ENCODE measurements around the gene JPT2.

The JPT2 gene

DNA sequence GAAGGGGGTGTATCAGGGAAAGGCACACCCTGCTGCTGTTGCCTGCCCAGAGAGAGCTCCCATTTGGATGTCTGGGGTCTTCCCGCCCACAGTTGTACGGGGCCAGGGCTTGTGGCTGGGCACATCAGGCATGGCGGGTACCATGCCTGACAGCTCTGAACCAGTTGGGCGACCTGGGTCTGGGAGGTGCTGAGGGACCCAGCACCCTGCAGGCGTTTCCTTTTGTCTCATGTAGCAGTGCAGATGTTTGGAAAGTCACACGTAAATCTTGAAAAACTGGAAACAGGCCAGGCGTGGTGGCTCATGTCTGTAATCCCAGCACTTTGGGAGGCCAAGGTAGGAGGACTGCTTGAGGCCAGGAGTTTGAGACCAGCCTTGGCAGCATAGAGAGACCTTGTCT is 8.4 kb upstream of the JPT2 start (continued):
- TF ChIP-seq GFI1B (tag by site-specific recombination; IDR thresholded peaks at IDR 0.05), result no peak
- no peak for TF ChIP-seq ZNF530 (tag by site-specific recombination; IDR thresholded peaks at IDR 0.05; ENCODE audit: low read depth)
- TF ChIP-seq, protein P1, sequence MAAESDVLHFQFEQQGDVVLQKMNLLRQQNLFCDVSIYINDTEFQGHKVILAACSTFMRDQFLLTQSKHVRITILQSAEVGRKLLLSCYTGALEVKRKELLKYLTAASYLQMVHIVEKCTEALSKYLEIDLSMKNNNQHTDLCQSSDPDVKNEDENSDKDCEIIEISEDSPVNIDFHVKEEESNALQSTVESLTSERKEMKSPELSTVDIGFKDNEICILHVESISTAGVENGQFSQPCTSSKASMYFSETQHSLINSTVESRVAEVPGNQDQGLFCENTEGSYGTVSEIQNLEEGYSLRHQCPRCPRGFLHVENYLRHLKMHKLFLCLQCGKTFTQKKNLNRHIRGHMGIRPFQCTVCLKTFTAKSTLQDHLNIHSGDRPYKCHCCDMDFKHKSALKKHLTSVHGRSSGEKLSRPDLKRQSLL (tag by site-specific recombination; IDR thresholded peaks at IDR 0.05), result no peak
- TF ChIP-seq ZNF843 (tag by site-specific recombination; IDR thresholded peaks at IDR 0.05), result no peak
- no peak for TF ChIP-seq ZNF433 (tag by site-specific recombination; IDR thresholded peaks at IDR 0.05; ENCODE audit: low read depth)
- no peak for TF ChIP-seq ZNF132 (tag by site-specific recombination; IDR thresholded peaks at IDR 0.05; ENCODE audit: borderline replicate concordance)

DNA sequence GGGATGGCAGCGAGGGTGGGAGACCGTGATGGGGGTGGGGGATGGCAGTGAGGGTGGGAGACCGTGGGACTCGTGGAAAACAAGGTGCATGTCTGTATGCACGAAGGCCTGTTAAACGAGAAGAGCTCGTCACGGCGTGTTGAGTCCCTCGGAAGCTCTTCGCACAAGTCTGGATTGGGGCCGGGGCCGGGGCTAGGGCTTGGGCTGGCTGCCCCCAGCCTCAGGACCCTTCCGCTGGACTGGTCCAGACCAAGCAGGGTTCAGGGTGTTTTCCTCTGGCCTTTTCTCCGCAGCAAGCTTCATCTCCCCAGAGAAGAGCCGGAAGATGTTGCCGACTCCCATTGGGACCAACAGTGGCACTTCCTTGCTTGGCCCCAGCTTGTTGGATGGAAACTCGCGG is 7.7 kb upstream of the JPT2 start:
- ChIA-PET CTCF (no interaction called here), POLR2A (interaction anchor here (0.6 kb wide), 1 partner anchor 135 kb away, joined by 4 read pairs; no protein-coding TSS in a partner anchor)
- Histone ChIP-seq H3K9me3 (ENCODE audit: control insufficient read depth, insufficient read depth, low read depth, low read length) (no peaks in the 10 kb centered on the region), H3K36me3 (ENCODE audit: control insufficient read depth in 2 of 2, insufficient read depth in 1 of 2, low read length in 2 of 2) (peaks cover 0 to 98% of the 10 kb centered on the region in 2 experiments; a peak in 2 of 3 replicates), H3K4me3 (ENCODE audit: low read depth, low read length) (no peak overlapping the region), H3K27ac (ENCODE audit: extremely low read depth, low read depth, low read length) (no peak overlapping the region), H3K4me1 (ENCODE audit: control insufficient read depth, insufficient read depth, low read length) (no peaks in the 10 kb centered on the region)
- TF ChIP-seq ZNF184 (tag by site-specific recombination; IDR thresholded peaks at IDR 0.05) (no peak), ZNF843 (tag by site-specific recombination; IDR thresholded peaks at IDR 0.05) (no peak), ZNF530 (tag by site-specific recombination; IDR thresholded peaks at IDR 0.05; ENCODE audit: low read depth) (no peak), ZNF660 (tag by site-specific recombination; IDR thresholded peaks at IDR 0.05) (no peak), SCRT2 (tag by site-specific recombination; IDR thresholded peaks at IDR 0.05) (no peak), ZNF610 (tag by site-specific recombination; IDR thresholded peaks at IDR 0.05; ENCODE audit: borderline replicate concordance) (no peak), ZNF514 (tag by site-specific recombination; IDR thresholded peaks at IDR 0.05) (no peak), ZNF274 (IDR thresholded peaks at IDR 0.05; ENCODE audit: low read length) (no peak), ZNF274 (tag by site-specific recombination; IDR thresholded peaks at IDR 0.05; ENCODE audit: borderline replicate concordance) (no peak)
- TF ChIP-seq, protein P2, sequence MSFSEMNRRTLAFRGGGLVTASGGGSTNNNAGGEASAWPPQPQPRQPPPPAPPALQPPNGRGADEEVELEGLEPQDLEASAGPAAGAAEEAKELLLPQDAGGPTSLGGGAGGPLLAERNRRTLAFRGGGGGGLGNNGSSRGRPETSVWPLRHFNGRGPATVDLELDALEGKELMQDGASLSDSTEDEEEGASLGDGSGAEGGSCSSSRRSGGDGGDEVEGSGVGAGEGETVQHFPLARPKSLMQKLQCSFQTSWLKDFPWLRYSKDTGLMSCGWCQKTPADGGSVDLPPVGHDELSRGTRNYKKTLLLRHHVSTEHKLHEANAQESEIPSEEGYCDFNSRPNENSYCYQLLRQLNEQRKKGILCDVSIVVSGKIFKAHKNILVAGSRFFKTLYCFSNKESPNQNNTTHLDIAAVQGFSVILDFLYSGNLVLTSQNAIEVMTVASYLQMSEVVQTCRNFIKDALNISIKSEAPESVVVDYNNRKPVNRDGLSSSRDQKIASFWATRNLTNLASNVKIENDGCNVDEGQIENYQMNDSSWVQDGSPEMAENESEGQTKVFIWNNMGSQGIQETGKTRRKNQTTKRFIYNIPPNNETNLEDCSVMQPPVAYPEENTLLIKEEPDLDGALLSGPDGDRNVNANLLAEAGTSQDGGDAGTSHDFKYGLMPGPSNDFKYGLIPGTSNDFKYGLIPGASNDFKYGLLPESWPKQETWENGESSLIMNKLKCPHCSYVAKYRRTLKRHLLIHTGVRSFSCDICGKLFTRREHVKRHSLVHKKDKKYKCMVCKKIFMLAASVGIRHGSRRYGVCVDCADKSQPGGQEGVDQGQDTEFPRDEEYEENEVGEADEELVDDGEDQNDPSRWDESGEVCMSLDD (tag by site-specific recombination; IDR thresholded peaks at IDR 0.05), result no peak
- TF ChIP-seq, protein P3, sequence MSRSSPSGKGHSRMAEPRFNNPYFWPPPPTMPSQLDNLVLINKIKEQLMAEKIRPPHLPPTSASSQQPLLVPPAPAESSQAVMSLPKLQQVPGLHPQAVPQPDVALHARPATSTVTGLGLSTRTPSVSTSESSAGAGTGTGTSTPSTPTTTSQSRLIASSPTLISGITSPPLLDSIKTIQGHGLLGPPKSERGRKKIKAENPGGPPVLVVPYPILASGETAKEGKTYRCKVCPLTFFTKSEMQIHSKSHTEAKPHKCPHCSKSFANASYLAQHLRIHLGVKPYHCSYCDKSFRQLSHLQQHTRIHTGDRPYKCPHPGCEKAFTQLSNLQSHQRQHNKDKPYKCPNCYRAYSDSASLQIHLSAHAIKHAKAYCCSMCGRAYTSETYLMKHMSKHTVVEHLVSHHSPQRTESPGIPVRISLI (tag by site-specific recombination; IDR thresholded peaks at IDR 0.05), result no peak
- TF ChIP-seq, protein P4, sequence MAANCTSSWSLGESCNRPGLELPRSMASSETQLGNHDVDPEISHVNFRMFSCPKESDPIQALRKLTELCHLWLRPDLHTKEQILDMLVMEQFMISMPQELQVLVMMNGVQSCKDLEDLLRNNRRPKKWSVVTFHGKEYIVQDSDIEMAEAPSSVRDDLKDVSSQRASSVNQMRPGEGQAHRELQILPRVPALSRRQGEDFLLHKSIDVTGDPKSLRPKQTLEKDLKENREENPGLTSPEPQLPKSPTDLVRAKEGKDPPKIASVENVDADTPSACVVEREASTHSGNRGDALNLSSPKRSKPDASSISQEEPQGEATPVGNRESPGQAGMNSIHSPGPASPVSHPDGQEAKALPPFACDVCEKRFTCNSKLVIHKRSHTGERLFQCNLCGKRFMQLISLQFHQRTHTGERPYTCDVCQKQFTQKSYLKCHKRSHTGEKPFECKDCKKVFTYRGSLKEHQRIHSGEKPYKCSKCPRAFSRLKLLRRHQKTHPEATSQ (tag by site-specific recombination; IDR thresholded peaks at IDR 0.05), result no peak

DNA sequence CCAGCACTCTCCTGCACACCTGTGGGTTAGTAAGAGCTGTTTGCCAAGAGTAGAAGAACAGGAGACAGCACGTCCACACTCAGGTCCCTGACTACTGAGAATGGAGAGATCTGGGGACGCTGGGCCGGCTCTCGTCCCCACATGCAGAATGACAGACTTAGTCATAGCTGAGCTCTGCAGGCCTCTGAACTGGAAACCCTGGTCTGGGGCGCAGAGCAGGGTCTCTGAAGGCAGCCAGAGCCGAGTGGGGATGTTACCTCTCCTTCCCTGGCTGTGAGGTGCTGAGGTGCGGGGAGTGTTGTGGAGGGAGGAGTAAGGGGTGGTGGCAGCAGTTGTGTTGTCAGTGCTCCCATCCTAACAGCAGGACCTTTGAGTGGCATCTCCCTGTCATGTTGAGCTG is 7.2 kb upstream of the JPT2 start:
- Histone ChIP-seq H3K36me3 (ENCODE audit: control insufficient read depth in 2 of 2, insufficient read depth in 1 of 2, low read length in 2 of 2) (peaks cover 0 to 98% of the 10 kb centered on the region in 2 experiments; a peak in 2 of 3 replicates), H3K9me3 (ENCODE audit: control insufficient read depth, insufficient read depth, low read depth, low read length) (no peaks in the 10 kb centered on the region), H3K27ac (ENCODE audit: extremely low read depth, low read depth, low read length) (no peak overlapping the region), H3K4me1 (ENCODE audit: control insufficient read depth, insufficient read depth, low read length) (no peaks in the 10 kb centered on the region), H3K4me3 (ENCODE audit: low read depth, low read length) (no peak overlapping the region)
- POLR2A ChIA-PET, result interaction anchor here (0.6 kb wide), 2 partner anchors 21 to 134 kb away, joined by 4 to 10 read pairs; no protein-coding TSS in a partner anchor
- CTCF ChIA-PET, result no interaction called here
- TF ChIP-seq ZNF239 (tag by site-specific recombination; IDR thresholded peaks at IDR 0.05) (no peak), ZNF776 (tag by site-specific recombination; IDR thresholded peaks at IDR 0.05; ENCODE audit: borderline replicate concordance) (no peak), ZNF2 (tag by site-specific recombination; IDR thresholded peaks at IDR 0.05) (no peak), ZNF707 (tag by site-specific recombination; IDR thresholded peaks at IDR 0.05) (no peak), ZNF221 (tag by site-specific recombination; IDR thresholded peaks at IDR 0.05; ENCODE audit: borderline replicate concordance) (no peak), SP2 (tag by site-specific recombination; IDR thresholded peaks at IDR 0.05) (no peak), ZNF530 (tag by site-specific recombination; IDR thresholded peaks at IDR 0.05; ENCODE audit: low read depth) (no peak), ZNF350 (tag by site-specific recombination; IDR thresholded peaks at IDR 0.05) (no peak), ZFP41 (tag by site-specific recombination; IDR thresholded peaks at IDR 0.05; ENCODE audit: borderline replicate concordance) (no peak), ZNF555 (tag by site-specific recombination; conservative IDR thresholded peaks at IDR 0.05) (no peak), ZNF768 (tag by site-specific recombination; IDR thresholded peaks at IDR 0.05) (no peak), ZFHX2 (tag by site-specific recombination; conservative IDR thresholded peaks at IDR 0.05) (no peak)
- TF ChIP-seq, protein P5, sequence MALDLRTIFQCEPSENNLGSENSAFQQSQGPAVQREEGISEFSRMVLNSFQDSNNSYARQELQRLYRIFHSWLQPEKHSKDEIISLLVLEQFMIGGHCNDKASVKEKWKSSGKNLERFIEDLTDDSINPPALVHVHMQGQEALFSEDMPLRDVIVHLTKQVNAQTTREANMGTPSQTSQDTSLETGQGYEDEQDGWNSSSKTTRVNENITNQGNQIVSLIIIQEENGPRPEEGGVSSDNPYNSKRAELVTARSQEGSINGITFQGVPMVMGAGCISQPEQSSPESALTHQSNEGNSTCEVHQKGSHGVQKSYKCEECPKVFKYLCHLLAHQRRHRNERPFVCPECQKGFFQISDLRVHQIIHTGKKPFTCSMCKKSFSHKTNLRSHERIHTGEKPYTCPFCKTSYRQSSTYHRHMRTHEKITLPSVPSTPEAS (tag by site-specific recombination; IDR thresholded peaks at IDR 0.05), result no peak
